Measurements from ENCODE around the gene CCDC50. TPM values are rescaled to one million over a fixed set of nuclear protein-coding genes. Genes with fewer than 3 reads are reported as not detected.

Gene CCDC50
- total RNA-seq, 1 experiment from 2014 or later: 77.2 TPM

GRCh38 chr3:191362524-191363090 is 33.4 kb downstream of the CCDC50 start:
- DNase-seq (ENCODE audit: low spot score): no peak
- ChIA-PET CTCF (no interaction called here), POLR2A (ENCODE audit: low non-redundant PET) (no interaction called here)
- intact Hi-C loops (cut with micrococcal nuclease; ENCODE audit: unreplicated experiment): no loop called here
- peaks cover 23% of the 10 kb centered on the region for H3K36me3 ChIP-seq (ENCODE audit: insufficient read depth, low read length, poor library complexity, severe bottlenecking)
- no peak for TF ChIP-seq EZH2 (IDR thresholded peaks at IDR 0.05; ENCODE audit: borderline replicate concordance, low read depth, low read length, poor library complexity, severe bottlenecking)
- TF ChIP-seq CTCF (conservative IDR thresholded peaks at IDR 0.05; ENCODE audit: low read depth, low read length): no peak
- H3K27me3 ChIP-seq (replicated peaks; ENCODE audit: insufficient read depth, low read depth, low read length, poor library complexity): no peaks in the 10 kb centered on the region
- no peak overlapping the region for H3K4me3 ChIP-seq (ENCODE audit: low read depth, low read length, poor library complexity, severe bottlenecking)
- H3K27ac ChIP-seq (ENCODE audit: low read depth, low read length, poor library complexity, severe bottlenecking): peak overlapping the region; percentile 16
- no peaks in the 10 kb centered on the region for H3K9me3 ChIP-seq (ENCODE audit: low read depth, low read length, poor library complexity, severe bottlenecking)
- no TSS peak for BruUV-seq (replicated peaks)
- H3K4me1 ChIP-seq (ENCODE audit: insufficient read depth, low read length, poor library complexity, severe bottlenecking): peaks cover 45% of the 10 kb centered on the region

- no peak overlapping the region for H3K4me3 ChIP-seq (ENCODE audit: low read depth, low read length, poor library complexity, severe bottlenecking)
- TF ChIP-seq CTCF (conservative IDR thresholded peaks at IDR 0.05; ENCODE audit: low read depth, low read length) (no peak), EZH2 (IDR thresholded peaks at IDR 0.05; ENCODE audit: borderline replicate concordance, low read depth, low read length, poor library complexity, severe bottlenecking) (no peak)
- peaks cover 51% of the 10 kb centered on the region for H3K4me1 ChIP-seq (ENCODE audit: insufficient read depth, low read length, poor library complexity, severe bottlenecking)
- no TSS peak for BruUV-seq (replicated peaks)
- H3K27ac ChIP-seq (ENCODE audit: low read depth, low read length, poor library complexity, severe bottlenecking): no peak overlapping the region
- POLR2A ChIA-PET (ENCODE audit: low non-redundant PET): no interaction called here
- H3K9me3 ChIP-seq (ENCODE audit: low read depth, low read length, poor library complexity, severe bottlenecking): no peaks in the 10 kb centered on the region
- intact Hi-C loops (cut with micrococcal nuclease; ENCODE audit: unreplicated experiment): no loop called here
- H3K36me3 ChIP-seq (ENCODE audit: insufficient read depth, low read length, poor library complexity, severe bottlenecking): peaks cover 23% of the 10 kb centered on the region
- DNase-seq (ENCODE audit: low spot score): no peak
- CTCF ChIA-PET: no interaction called here
- no peaks in the 10 kb centered on the region for H3K27me3 ChIP-seq (replicated peaks; ENCODE audit: insufficient read depth, low read depth, low read length, poor library complexity)
Measured at GRCh38 chr3:191363221-191363620, 34.0 kb downstream of the CCDC50 start.

DNA sequence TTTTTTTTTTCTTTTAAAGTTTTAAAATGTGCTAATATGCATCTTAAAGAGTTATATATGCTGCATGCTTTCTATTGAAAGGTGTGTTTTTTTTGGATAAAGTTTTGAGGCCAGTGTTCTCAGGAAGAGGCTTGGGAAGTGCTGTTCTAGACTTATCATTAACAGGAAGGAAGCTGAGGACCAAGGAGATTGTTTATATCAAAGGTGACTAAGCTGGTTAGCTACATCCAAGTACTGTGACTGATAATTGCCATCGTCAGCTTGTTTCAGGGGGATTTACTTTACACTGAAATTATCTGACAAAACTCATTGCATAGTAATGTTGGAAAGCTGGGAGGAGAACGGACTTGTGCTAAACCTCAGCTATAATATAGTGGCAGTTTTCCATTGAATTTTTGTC is 37.5 kb downstream of the CCDC50 start:
- Histone ChIP-seq H3K27me3 (replicated peaks; ENCODE audit: insufficient read depth, low read depth, low read length, poor library complexity) (no peaks in the 10 kb centered on the region), H3K27ac (ENCODE audit: low read depth, low read length, poor library complexity, severe bottlenecking) (peak overlapping the region; percentile 1), H3K36me3 (ENCODE audit: insufficient read depth, low read length, poor library complexity, severe bottlenecking) (peaks cover 9% of the 10 kb centered on the region), H3K4me1 (ENCODE audit: insufficient read depth, low read length, poor library complexity, severe bottlenecking) (peaks cover 52% of the 10 kb centered on the region), H3K9me3 (ENCODE audit: low read depth, low read length, poor library complexity, severe bottlenecking) (no peaks in the 10 kb centered on the region), H3K4me3 (ENCODE audit: low read depth, low read length, poor library complexity, severe bottlenecking) (no peak overlapping the region)
- intact Hi-C loops (cut with micrococcal nuclease; ENCODE audit: unreplicated experiment): no loop called here
- no TSS peak for BruUV-seq (replicated peaks)
- POLR2A ChIA-PET (ENCODE audit: low non-redundant PET): interaction anchor here (0.6 to 0.7 kb wide), 2 partner anchors 11 to 204 kb away, joined by 3 to 4 read pairs; no protein-coding TSS in a partner anchor
- CTCF ChIA-PET: no interaction called here
- peak; percentile 58 for DNase-seq (ENCODE audit: low spot score)
- TF ChIP-seq EZH2 (IDR thresholded peaks at IDR 0.05; ENCODE audit: borderline replicate concordance, low read depth, low read length, poor library complexity, severe bottlenecking): no peak
- no peak for TF ChIP-seq CTCF (conservative IDR thresholded peaks at IDR 0.05; ENCODE audit: low read depth, low read length)
